ENCODE data around the gene VAC14.

DNA sequence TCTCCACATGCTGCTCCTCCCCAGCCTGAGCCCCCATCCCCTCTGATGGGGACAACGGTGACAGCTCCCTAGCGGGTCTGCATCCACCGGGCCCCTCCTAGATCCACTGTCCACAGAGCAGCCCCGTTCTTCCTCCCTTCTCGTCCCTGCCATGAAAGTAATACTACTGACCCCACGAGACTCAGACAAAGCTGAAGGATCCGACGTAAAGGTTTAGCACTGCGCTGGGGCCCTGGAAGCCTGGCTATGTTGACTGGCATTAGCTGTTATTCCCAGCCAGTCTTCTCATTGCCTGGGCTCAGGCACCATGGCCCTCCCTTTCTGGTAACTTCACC is 30.7 kb downstream of the VAC14 start:
- TF ChIP-seq REST (IDR thresholded peaks at IDR 0.05; ENCODE audit: low read depth) (no peak), EP300 (IDR thresholded peaks at IDR 0.05; ENCODE audit: borderline replicate concordance) (no peak), TAF1 (IDR thresholded peaks at IDR 0.05; ENCODE audit: low read depth) (no peak), EGR1 (IDR thresholded peaks at IDR 0.05) (no peak), CREB1 (IDR thresholded peaks at IDR 0.05; ENCODE audit: low read depth) (no peak), ZBTB7A (IDR thresholded peaks at IDR 0.05; ENCODE audit: low read depth) (no peak), YY1 (IDR thresholded peaks at IDR 0.05; ENCODE audit: low read depth) (no peak), TEAD4 (IDR thresholded peaks at IDR 0.05) (no peak), RAD21 (IDR thresholded peaks at IDR 0.05; ENCODE audit: low read depth) (no peak), CEBPB (IDR thresholded peaks at IDR 0.05) (no peak)
- TF ChIP-seq, protein P1, sequence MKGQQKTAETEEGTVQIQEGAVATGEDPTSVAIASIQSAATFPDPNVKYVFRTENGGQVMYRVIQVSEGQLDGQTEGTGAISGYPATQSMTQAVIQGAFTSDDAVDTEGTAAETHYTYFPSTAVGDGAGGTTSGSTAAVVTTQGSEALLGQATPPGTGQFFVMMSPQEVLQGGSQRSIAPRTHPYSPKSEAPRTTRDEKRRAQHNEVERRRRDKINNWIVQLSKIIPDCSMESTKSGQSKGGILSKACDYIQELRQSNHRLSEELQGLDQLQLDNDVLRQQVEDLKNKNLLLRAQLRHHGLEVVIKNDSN (IDR thresholded peaks at IDR 0.05), result no peak
- TF ChIP-seq, protein P2, sequence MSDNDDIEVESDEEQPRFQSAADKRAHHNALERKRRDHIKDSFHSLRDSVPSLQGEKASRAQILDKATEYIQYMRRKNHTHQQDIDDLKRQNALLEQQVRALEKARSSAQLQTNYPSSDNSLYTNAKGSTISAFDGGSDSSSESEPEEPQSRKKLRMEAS (IDR thresholded peaks at IDR 0.05), result no peak
